Iris pigment epithelial cell (primary cell): Measurements from ENCODE around the gene C10orf90.

Source experiments
- DNase-seq: peaks from one replicate; pipeline ENCODE4 v3.0.0-alpha.2; 2011; ENCODE audit warnings: low read depth

C10orf90 gene

DNA sequence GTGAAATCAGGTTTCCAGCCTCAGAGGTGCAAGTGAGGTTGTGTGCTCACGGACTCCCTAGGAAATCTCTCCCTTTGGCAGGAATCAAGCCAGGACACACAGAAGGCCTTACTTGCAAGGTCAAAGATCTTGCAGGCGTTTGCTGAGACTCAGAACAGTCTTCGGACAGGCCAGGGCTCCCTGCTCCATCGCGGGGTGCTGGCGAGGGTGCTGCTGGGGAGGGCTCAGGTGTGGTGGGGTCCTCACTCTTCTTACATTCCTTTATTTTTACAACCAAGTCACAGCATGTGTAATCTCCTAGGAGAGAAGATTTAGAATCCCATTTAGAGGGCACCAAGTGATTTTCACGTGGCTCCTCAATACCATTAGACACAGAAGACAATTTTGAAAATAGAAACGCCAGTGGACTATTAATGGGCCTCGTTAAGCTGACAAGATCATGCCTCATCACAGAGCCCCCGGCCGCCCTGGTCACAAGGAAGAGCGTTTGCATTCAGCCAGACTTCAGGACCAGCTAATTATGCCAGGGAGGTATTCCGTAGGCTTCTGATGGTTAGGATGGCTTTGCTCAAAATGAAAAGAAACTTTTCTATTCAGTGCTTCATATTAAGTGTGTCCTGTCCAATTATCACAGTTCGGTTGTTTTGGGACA lies 209.1 kb downstream of the C10orf90 start:
- DNase-seq: no peak

DNA sequence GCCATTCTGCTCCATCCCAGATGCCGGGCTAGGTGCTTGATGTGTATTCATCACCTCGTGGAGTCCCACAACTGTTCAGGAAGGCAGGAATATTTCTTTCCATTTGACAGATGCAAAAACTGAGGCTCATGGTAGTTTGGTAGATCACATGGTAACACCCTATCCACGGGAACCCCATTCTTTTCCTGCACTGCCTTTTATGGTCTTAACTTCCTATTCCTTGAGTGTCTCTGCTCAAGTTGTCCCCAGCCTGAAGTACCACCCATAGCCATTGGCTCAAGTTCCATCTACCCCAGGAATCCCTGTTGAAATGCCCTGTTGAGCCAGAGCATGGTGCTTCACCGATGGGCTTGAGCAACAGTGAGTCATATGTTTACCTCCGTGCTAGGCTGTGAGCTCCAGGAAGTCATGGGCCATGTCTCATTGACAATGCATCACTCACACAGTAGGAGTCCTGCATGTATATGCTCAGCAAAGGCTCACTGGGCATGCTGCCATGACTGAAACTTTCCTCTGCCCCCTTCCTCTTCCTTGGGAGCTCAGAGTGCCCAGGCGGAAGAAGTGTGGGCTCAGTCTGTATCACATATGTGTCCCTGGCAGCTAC lies 210.5 kb downstream of the C10orf90 start:
- DNase-seq: peak; percentile 84

GRCh38 chr10:126459032-126459831 lies 211.3 kb downstream of the C10orf90 start:
- DNase-seq: peak; percentile 26

DNA sequence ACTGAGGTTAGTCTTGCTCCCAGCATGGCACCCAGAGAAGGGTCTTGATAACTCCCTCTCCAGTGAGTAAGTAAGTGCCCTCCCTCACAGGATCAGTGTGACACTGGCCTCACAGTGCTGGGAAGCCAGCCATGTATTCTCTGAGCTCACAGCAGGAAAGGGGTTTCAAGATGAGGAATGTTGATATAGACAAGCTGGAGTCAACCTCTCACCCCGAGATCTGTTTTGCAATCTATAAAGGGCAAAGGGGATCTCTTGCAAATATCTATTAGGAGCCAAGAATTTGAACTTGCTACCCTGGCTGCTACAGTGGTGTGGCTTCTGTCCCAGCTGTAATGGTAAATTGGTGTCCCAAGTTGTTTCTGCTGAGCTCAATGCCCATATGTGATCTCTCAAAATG lies 212.0 kb downstream of the C10orf90 start:
- peak; percentile 20 for DNase-seq

GRCh38 chr10:126456632-126457031 lies 213.9 kb downstream of the C10orf90 start:
- DNase-seq: no peak

- no peak for DNase-seq
Measured at GRCh38 chr10:126455766-126456405, 214.6 kb downstream of the C10orf90 start.

DNA sequence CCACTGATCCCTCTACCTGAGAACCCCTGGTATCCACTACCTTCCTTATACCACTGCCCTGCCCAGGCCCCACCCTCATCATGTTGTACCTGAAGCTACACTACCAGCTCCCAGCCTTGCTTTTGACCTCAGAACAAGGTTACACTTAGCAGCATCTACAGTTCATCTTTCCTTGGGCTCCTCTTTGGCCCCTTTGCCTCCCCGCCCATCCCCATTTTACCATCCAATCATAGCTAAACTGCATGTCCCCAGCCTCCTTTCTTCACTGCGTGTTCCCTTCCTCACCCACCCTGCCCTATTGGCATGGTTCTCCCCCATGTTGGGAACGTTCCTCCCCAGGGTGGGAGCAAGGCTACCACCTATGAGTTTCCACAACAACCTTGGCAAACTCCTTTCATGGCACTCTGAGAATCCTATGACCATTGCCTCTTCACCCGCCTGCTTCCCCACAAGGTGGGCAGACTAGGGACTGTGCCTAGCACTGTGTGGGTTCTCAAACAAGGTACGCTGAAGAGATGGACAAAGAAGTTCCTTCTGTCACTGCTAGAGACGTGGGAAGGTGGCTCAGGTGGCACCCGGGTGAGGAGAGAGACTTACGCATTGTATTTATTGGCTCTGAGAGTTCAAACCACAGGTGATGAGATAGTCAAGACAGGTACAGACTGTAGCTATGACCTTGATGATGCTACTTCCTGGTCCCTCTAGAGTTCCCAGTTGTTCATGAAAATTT lies 215.3 kb downstream of the C10orf90 start:
- no peak for DNase-seq

DNA sequence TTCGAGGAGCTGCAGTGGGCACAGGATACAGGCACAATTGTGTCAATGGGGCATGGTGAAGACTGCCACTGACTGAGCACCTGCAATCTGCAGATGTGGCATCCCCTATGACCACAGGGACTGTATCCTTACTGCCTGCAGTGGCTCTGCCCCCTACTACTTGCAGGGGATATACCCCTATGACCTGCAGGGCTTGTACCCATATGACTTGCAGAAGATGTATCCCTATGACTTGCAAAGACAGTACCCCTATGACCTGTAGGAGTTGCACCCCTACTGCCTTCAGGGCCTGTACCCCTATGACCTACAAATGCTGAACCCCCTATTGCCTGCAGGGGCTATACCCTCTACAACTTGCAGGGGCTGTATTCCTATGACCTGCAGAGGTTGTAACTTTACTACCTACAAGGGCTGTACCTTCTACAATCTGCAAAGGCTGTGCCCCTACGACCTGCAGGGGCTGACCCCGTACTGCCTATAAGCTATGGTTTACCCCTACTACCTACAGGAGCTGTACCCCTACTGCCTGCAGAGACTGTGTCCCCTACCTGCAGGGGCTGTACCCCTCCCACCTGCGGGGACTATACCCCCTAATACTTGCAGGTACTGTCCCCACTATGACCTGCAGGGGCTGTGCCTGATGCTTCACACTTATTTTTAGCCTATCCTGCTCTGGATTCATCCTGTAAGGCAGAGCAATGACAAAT lies 216.3 kb downstream of the C10orf90 start:
- no peak for DNase-seq

- DNase-seq: no peak
Measured at GRCh38 chr10:126452245-126452644, 218.2 kb downstream of the C10orf90 start.

DNA sequence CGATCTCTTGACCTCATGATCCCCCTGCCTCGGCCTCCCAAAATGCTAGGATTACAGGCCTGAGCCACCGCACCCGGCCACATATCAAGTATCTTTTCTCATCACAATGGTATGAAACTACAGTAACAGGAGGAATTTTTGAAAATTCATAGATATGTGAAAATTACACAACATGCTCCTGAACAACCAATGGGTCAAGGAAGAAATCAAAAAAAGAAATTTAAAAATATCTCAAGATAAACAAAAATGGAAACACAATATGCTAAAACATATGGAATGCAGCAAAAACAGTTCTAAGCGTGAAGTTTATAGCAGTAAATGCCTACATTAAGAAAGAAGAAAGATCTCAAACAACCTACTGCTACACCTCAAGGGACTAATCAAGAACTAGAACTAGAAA lies 222.4 kb downstream of the C10orf90 start:
- DNase-seq: no peak

- no peak for DNase-seq
Measured at GRCh38 chr10:126439942-126440341, 230.6 kb downstream of the C10orf90 start.

- DNase-seq: no peak
Measured at GRCh38 chr10:126438407-126438783, 232.1 kb downstream of the C10orf90 start.

GRCh38 chr10:126437635-126438406 lies 232.7 kb downstream of the C10orf90 start:
- no peak for DNase-seq

DNA sequence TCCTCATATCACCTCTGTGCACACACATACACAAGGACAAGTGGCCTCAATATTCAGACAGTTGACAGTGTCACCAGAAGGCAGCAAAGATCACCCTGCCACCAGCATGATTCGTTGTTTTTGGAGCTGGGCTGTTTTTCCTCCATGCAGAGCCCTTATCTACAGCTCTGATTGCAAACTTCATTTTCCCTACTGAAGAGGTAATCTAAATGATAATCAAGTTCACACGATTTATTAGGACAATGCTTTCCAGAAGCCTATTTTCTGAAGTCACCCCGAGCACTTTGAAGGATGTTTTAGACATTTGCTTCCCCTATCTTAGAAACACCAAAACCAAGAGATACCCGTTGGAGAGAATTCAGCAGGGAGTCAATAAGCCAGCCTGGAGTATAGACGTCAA lies 236.3 kb downstream of the C10orf90 start:
- DNase-seq: no peak

- no peak for DNase-seq
Measured at GRCh38 chr10:126433351-126433750, 237.1 kb downstream of the C10orf90 start.

GRCh38 chr10:126432507-126432906 lies 238.0 kb downstream of the C10orf90 start:
- no peak for DNase-seq

GRCh38 chr10:126431816-126432215 lies 238.7 kb downstream of the C10orf90 start:
- no peak for DNase-seq

DNA sequence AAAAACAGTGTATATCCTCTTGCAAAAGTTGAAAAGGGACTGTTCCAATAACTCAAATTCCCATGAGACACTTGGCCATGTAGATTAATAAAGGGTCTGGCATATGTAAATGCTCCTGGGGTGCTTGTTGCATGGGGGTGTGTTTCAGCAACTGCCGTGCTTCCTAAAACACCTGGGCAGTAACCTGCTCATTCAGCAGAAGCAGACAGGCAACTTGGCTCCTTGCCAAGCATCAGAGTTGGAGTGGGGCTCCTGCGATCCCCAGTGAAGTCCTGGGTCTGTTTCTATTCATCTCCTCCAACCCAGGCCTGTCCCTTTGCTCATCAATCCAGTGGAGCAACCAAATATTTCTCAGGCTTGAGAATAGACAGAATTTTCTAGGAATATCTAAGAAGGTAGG lies 240.0 kb downstream of the C10orf90 start:
- DNase-seq: no peak

GRCh38 chr10:126429275-126429674 lies 241.2 kb downstream of the C10orf90 start:
- DNase-seq: no peak

DNA sequence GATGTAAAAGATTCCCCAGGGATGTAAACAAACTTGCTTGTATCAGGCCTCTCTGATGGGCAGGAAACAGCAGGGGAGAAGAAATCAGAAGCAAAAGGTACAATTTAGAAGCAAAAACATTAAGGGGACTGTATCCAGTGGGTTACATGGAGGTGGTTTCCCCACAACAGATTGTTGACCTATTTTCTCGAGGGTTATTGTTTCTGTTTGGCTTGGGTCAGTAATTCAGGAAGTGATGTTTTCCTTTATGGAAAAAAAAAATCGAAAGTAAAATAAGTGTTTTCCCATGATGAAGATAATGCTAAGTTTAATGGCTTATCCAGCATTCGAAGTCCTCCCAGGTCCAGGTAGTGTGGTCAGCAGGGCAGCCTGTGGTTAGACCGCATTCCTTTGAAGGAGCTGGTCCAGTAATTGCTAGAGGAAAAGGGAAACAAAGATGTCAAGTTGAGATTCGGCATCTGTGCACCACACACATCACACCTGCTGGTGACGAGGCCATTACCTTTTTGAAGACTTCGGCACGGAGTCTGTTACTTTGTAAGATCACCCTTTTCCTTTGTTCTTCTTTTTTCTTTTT lies 244.9 kb downstream of the C10orf90 start:
- DNase-seq: no peak
